Activated CD4-positive, alpha-beta T cell treated with anti-CD3 and anti-CD28 coated beads, Interleukin-2, amount 50 U/mL, for 24 hours (primary cell): ENCODE data around the gene RANBP3.
"Not testable (repeated sequence)": the region's sequence is repeated elsewhere in the genome, so short reads cannot be mapped to it uniquely, and the experiment has no call there.

Experiments
- DNase-seq, 2 donors: peaks; one replicate each; pipeline ENCODE4 v3.0.0-alpha.2; 2020; ENCODE audit warnings: low read depth in 1 of 2, low spot score in 1 of 2

Gene RANBP3

GRCh38 chr19:5977785-5978605 is at the start of gene RANBP3:
Gene RANBP3 (minus strand): TSS chr19:5978140. CDS start chr19:5978082, 58 bp downstream.
- DNase-seq: peak; percentile 93 to 96

- no peak for DNase-seq
Measured at GRCh38 chr19:6026390-6027227, 48.7 kb upstream of the RANBP3 start.

- not testable (repeated sequence) for DNase-seq
Measured at GRCh38 chr19:6024756-6025155, 46.8 kb upstream of the RANBP3 start.

GRCh38 chr19:6023936-6024335 is 46.0 kb upstream of the RANBP3 start:
- no peak for DNase-seq

- DNase-seq: no peak
Measured at GRCh38 chr19:6023085-6023682, 45.2 kb upstream of the RANBP3 start.

GRCh38 chr19:6022570-6023064 is 44.7 kb upstream of the RANBP3 start:
- no peak for DNase-seq

- peak; percentile 56 to 79 for DNase-seq
Measured at GRCh38 chr19:6021878-6022569, 44.1 kb upstream of the RANBP3 start.

GRCh38 chr19:6020972-6021805 is 43.2 kb upstream of the RANBP3 start:
- DNase-seq: no peak

- no peak for DNase-seq
Measured at GRCh38 chr19:6020166-6020882, 42.4 kb upstream of the RANBP3 start.

GRCh38 chr19:6018786-6019185 is 40.8 kb upstream of the RANBP3 start:
- DNase-seq: no peak

GRCh38 chr19:6017576-6017975 is 39.6 kb upstream of the RANBP3 start:
- no peak for DNase-seq

GRCh38 chr19:6015841-6016545 is 38.1 kb upstream of the RANBP3 start:
- no peak for DNase-seq

GRCh38 chr19:6014551-6015135 is 36.7 kb upstream of the RANBP3 start:
- DNase-seq: no peak

- DNase-seq: no peak
Measured at GRCh38 chr19:6012426-6013170, 34.7 kb upstream of the RANBP3 start.

GRCh38 chr19:6011794-6012193 is 33.9 kb upstream of the RANBP3 start:
- DNase-seq: no peak

- no peak for DNase-seq
Measured at GRCh38 chr19:6011206-6011605, 33.3 kb upstream of the RANBP3 start.

- no peak for DNase-seq
Measured at GRCh38 chr19:6010107-6010506, 32.2 kb upstream of the RANBP3 start.

GRCh38 chr19:6007866-6008265 is 29.9 kb upstream of the RANBP3 start:
- DNase-seq: no peak
